ENCODE results near the gene SLC3A2. TPM values are rescaled to one million over a fixed set of nuclear protein-coding genes. Genes with fewer than 3 reads are reported as not detected.
"Not testable (repeated sequence)": the region's sequence is repeated elsewhere in the genome, so short reads cannot be mapped to it uniquely, and the experiment has no call there.

SLC3A2 gene
- total RNA-seq: 100 to 1,000 TPM; 213 to 259 TPM

- Mint-ChIP-seq H3K36me3 (peaks cover 47% of the 10 kb centered on the region), H3K4me3 (peak within 1 kb of the TSS; percentile 96), H3K4me1 (peaks cover 45% of the 10 kb centered on the region)
Measured at GRCh38 chr11:62880803-62881578, at the start of gene SLC3A2. TSS of gene SLC3A2 (plus strand) at chr11:62880896. CDS start at chr11:62881024, 128 bp downstream.

GRCh38 chr11:62830904-62831519 is 49.7 kb upstream of the SLC3A2 start:
- Mint-ChIP-seq H3K4me3 (peak overlapping the region; percentile 86), H3K9me3 (ENCODE audit: low read depth) (no peaks in the 10 kb centered on the region), H3K27me3 (no peaks in the 10 kb centered on the region), H3K27ac (peak overlapping the region; percentile 98), H3K4me1 (peaks cover 30% of the 10 kb centered on the region), H3K36me3 (peaks cover 23% of the 10 kb centered on the region)
- ATAC-seq (no peak), DNase-seq (no peak)
- CTCF ChIA-PET: interaction anchor here (0.8 to 4.3 kb wide), 3 partner anchors 40 to 50 kb away, joined by 3 to 28 read pairs (median 4); partner anchors contain the start of gene TMEM179B

More at GRCh38 chr11:62880803-62881578, at the start of gene SLC3A2:
- Mint-ChIP-seq H3K9me3 (ENCODE audit: low read depth) (no peaks in the 10 kb centered on the region), H3K27ac (peak within 1 kb of the TSS; percentile 100), H3K27me3 (no peaks in the 10 kb centered on the region)
- CTCF ChIA-PET: interaction anchor here (0.6 to 4.8 kb wide), 33 partner anchors 8 to 1813 kb away, joined by 3 to 43 read pairs (median 3); partner anchors contain the start of genes C11orf98, CSKMT, NXF1 and STX5
- ATAC-seq (peak; percentile 85), DNase-seq (peak; percentile 94)

- ATAC-seq (peak; percentile 91), DNase-seq (peak; percentile 100)
- H3K27me3 Mint-ChIP-seq: no peaks in the 10 kb centered on the region
- peaks cover 27% of the 10 kb centered on the region for H3K36me3 Mint-ChIP-seq
- peaks cover 34% of the 10 kb centered on the region for H3K4me1 Mint-ChIP-seq
- H3K9me3 Mint-ChIP-seq (ENCODE audit: low read depth): no peaks in the 10 kb centered on the region
- peak within 1 kb of the TSS; percentile 98 for H3K27ac Mint-ChIP-seq
- peak within 1 kb of the TSS; percentile 86 for H3K4me3 Mint-ChIP-seq
- CTCF ChIA-PET: interaction anchor here (0.8 to 3.1 kb wide), 6 partner anchors 41 to 104 kb away, joined by 3 to 22 read pairs (median 4); partner anchors contain the start of genes HNRNPUL2 and TMEM179B
Measured at GRCh38 chr11:62831520-62832335, 49.0 kb upstream of the SLC3A2 start, which contains the start of gene STX5. TSS of gene STX5 (minus strand) at chr11:62832051. CDS start at chr11:62831243, 808 bp downstream.

- ATAC-seq: no peak
- Mint-ChIP-seq H3K27ac (peak within 1 kb of the TSS; percentile 98), H3K4me1 (peaks cover 36% of the 10 kb centered on the region), H3K9me3 (ENCODE audit: low read depth) (no peaks in the 10 kb centered on the region), H3K36me3 (peaks cover 25% of the 10 kb centered on the region), H3K27me3 (no peaks in the 10 kb centered on the region), H3K4me3 (peak within 1 kb of the TSS; percentile 86)
- DNase-seq: peak; percentile 54
- CTCF ChIA-PET: interaction anchor here (0.8 to 3.1 kb wide), 6 partner anchors 42 to 105 kb away, joined by 3 to 22 read pairs (median 3); partner anchors contain the start of genes HNRNPUL2 and TMEM179B
Measured at GRCh38 chr11:62832336-62833234, 48.1 kb upstream of the SLC3A2 start, which contains the start of gene TEX54. TSS of gene TEX54 (minus strand) at chr11:62832841.

- H3K4me3 Mint-ChIP-seq: no peak overlapping the region
- CTCF ChIA-PET: no interaction called here
Measured at GRCh38 chr11:62835336-62835735, 45.4 kb upstream of the SLC3A2 start.

GRCh38 chr11:62839050-62839945 is 41.4 kb upstream of the SLC3A2 start, which contains the start of gene WDR74:
TSS of gene WDR74 (minus strand) at chr11:62839590. CDS start at chr11:62839570, 20 bp downstream.
- peaks cover 28% of the 10 kb centered on the region for H3K4me1 Mint-ChIP-seq
- peak; percentile 54 for ATAC-seq
- CTCF ChIA-PET: interaction anchor here (0.7 to 2.9 kb wide), 4 partner anchors 15 to 53 kb away, joined by 3 to 41 read pairs (median 13); partner anchors contain the start of genes SLC3A2 and TMEM179B
- H3K4me3 Mint-ChIP-seq: no peak within 1 kb of the TSS
- no peaks in the 10 kb centered on the region for H3K27me3 Mint-ChIP-seq
- H3K9me3 Mint-ChIP-seq (ENCODE audit: low read depth): no peaks in the 10 kb centered on the region
- H3K36me3 Mint-ChIP-seq: peaks cover 19% of the 10 kb centered on the region
- peak; percentile 96 for DNase-seq
- H3K27ac Mint-ChIP-seq: no peak within 1 kb of the TSS

More at GRCh38 chr11:62835336-62835735, 45.4 kb upstream of the SLC3A2 start:
- ATAC-seq: no peak
- H3K4me1 Mint-ChIP-seq: peaks cover 42% of the 10 kb centered on the region
- no peaks in the 10 kb centered on the region for H3K27me3 Mint-ChIP-seq
- no peaks in the 10 kb centered on the region for H3K9me3 Mint-ChIP-seq (ENCODE audit: low read depth)
- H3K27ac Mint-ChIP-seq: no peak overlapping the region
- peaks cover 26% of the 10 kb centered on the region for H3K36me3 Mint-ChIP-seq
- no peak for DNase-seq

GRCh38 chr11:62840721-62841360 is 39.9 kb upstream of the SLC3A2 start:
- H3K9me3 Mint-ChIP-seq (ENCODE audit: low read depth); H3K27ac Mint-ChIP-seq: not testable (repeated sequence)
- CTCF ChIA-PET: interaction anchor here (0.6 to 2.9 kb wide), 11 partner anchors 14 to 998 kb away, joined by 3 to 41 read pairs (median 4); partner anchors contain the start of genes HNRNPUL2, MARK2, SLC3A2 and TMEM179B

GRCh38 chr11:62841361-62842170 is 39.1 kb upstream of the SLC3A2 start:
- Mint-ChIP-seq H3K27ac (no peak overlapping the region), H3K4me1 (peaks cover 21% of the 10 kb centered on the region), H3K36me3 (peaks cover 8% of the 10 kb centered on the region), H3K27me3 (no peaks in the 10 kb centered on the region), H3K4me3 (no peak overlapping the region), H3K9me3 (ENCODE audit: low read depth) (no peaks in the 10 kb centered on the region)
- DNase-seq: peak; percentile 91
- CTCF ChIA-PET: interaction anchor here (0.6 to 2.9 kb wide), 11 partner anchors 14 to 997 kb away, joined by 3 to 41 read pairs (median 4); partner anchors contain the start of genes HNRNPUL2, MARK2, SLC3A2 and TMEM179B
- peak; percentile 70 for ATAC-seq

More at GRCh38 chr11:62840721-62841360, 39.9 kb upstream of the SLC3A2 start:
- not testable (repeated sequence) for H3K27me3 Mint-ChIP-seq, H3K4me3 Mint-ChIP-seq
- Mint-ChIP-seq H3K36me3 (peaks cover 11% of the 10 kb centered on the region), H3K4me1 (peaks cover 23% of the 10 kb centered on the region)
- peak; percentile 86 for DNase-seq
- peak; percentile 13 for ATAC-seq

- Mint-ChIP-seq H3K36me3 (peaks cover 7% of the 10 kb centered on the region), H3K4me1 (peaks cover 20% of the 10 kb centered on the region), H3K27me3 (no peaks in the 10 kb centered on the region), H3K9me3 (ENCODE audit: low read depth) (no peaks in the 10 kb centered on the region), H3K27ac (no peak overlapping the region), H3K4me3 (no peak overlapping the region)
- ATAC-seq (no peak), DNase-seq (peak; percentile 72)
- CTCF ChIA-PET: interaction anchor here (1.0 to 2.0 kb wide), 5 partner anchors 10 to 56 kb away, joined by 3 to 13 read pairs (median 3); partner anchors contain the start of gene SLC3A2
Measured at GRCh38 chr11:62842171-62842741, 38.4 kb upstream of the SLC3A2 start.

All from activated CD8-positive, alpha-beta memory T cell treated with anti-CD3 and anti-CD28 coated beads, Interleukin-2, amount 10 ng/mL, durations not matched to agents 7 days and 5 days (primary cell).